Measurements from ENCODE around the gene S100A12.

Gene S100A12

DNA sequence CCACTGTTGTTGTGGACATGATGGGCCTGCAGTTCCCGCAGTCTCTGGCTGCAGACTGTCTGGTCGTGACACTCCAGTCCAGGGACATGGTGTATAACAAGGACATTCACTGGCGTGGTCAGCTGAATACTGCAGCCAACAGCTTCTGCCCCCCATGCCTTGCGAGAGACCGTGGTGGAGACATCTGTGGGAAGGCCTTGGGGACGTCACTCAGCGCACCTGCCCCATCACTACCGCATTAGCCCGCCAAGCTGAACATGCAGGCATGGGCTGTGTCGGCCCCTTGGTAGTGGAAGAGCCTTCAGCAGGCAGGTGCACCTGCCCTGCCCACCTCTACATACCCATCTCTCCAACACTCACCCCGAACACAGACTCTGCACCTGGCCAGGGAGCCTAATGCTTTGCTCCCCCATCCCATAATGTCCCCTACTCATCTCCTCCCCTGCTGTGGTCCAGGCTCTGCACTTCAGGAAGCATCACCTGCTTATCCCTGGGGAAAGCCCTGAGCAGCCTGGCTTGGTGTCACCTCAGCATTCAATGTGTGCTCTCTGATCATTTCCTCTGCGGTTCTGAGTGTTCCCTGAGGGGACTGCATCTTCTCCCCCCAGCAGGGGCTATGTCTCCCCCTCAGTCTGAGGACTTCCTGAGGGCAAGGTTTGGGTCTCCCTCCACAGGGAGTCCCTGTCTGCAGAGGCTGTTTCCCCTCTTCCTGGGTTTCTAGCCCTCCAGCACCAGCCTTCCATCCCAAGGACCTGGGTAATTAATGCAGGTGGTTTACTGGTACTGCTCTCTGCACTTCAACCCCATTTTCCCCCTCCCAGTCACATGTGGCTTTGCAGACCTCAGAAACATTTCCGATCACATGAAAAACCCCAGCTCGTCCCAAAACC, 30.0 kb downstream of the S100A12 start:
- DNase-seq (ENCODE audit: low spot score): no peak
- in situ Hi-C loops (cut with MboI; ENCODE audit: low pct_unique_long_range_greater_than_20kb, low sequenced_read_pairs, unreplicated experiment): no loop called here
- TF ChIP-seq CTCF (IDR thresholded peaks at IDR 0.05; ENCODE audit: extremely low read depth, insufficient read depth, missing control alignments): no peak

- no peak for TF ChIP-seq CTCF (IDR thresholded peaks at IDR 0.05; ENCODE audit: extremely low read depth, insufficient read depth, missing control alignments)
- DNase-seq (ENCODE audit: low spot score): no peak
- in situ Hi-C loops (cut with MboI; ENCODE audit: low pct_unique_long_range_greater_than_20kb, low sequenced_read_pairs, unreplicated experiment): no loop called here
These were observed 30.7 kb downstream of the S100A12 start for GRCh38 chr1:153344718-153345025.

GRCh38 chr1:153343811-153344717, 31.4 kb downstream of the S100A12 start:
- TF ChIP-seq CTCF (IDR thresholded peaks at IDR 0.05; ENCODE audit: extremely low read depth, insufficient read depth, missing control alignments): no peak
- in situ Hi-C loops (cut with MboI; ENCODE audit: low pct_unique_long_range_greater_than_20kb, low sequenced_read_pairs, unreplicated experiment): no loop called here
- no peak for DNase-seq (ENCODE audit: low spot score)

DNA sequence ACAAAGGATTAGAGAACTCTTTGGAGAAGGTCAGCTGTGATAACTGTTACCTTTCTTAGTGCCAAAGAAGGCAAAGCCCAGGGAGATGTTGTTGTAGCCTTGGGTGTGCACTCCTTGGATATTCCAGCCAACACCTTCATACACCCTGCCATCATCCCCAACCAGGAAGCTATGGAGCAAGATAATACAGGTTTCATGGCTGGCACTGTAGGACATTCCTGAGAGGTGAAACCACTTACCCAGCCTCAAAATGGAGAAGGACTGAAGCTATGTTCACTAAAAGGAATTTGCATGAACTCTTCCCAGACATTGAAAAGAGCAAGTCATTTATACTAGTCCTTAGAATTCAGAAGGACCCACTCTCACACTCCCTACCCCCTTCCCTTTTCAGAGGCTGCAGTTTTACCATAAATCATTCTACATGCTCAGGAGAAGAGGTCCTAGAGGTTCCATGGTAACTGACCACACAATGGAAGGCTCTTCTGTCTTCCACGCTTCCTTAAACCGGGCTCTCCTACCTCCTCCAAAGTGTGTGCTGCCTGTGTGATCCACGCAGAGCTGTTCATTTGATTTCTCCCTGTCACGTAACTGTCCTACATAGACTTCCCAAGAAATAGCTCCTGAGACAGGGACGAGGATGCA, 32.3 kb downstream of the S100A12 start:
- TF ChIP-seq CTCF (IDR thresholded peaks at IDR 0.05; ENCODE audit: extremely low read depth, insufficient read depth, missing control alignments): no peak
- in situ Hi-C loops (cut with MboI; ENCODE audit: low pct_unique_long_range_greater_than_20kb, low sequenced_read_pairs, unreplicated experiment): no loop called here
- no peak for DNase-seq (ENCODE audit: low spot score)

DNA sequence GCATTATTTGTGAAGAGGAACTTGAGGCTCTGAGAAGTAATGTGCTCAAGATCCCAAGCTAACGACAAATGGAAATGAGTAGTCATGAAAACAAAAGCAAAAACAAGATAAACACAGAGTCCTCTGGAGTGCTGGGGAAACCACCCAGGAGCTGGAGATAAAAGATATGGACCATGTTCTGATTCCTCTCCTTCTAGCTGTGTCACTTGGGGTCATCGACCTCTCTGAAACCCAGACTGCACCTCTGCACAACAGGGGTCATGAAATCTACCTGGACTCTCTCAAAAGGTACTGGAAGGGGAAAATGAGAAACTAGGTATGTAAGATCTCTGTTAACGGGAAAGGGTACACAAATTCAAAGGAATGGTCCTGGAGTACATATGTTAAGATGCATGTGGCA, 33.2 kb downstream of the S100A12 start:
- in situ Hi-C loops (cut with MboI; ENCODE audit: low pct_unique_long_range_greater_than_20kb, low sequenced_read_pairs, unreplicated experiment): no loop called here
- DNase-seq (ENCODE audit: low spot score): no peak
- no peak for TF ChIP-seq CTCF (IDR thresholded peaks at IDR 0.05; ENCODE audit: extremely low read depth, insufficient read depth, missing control alignments)

DNA sequence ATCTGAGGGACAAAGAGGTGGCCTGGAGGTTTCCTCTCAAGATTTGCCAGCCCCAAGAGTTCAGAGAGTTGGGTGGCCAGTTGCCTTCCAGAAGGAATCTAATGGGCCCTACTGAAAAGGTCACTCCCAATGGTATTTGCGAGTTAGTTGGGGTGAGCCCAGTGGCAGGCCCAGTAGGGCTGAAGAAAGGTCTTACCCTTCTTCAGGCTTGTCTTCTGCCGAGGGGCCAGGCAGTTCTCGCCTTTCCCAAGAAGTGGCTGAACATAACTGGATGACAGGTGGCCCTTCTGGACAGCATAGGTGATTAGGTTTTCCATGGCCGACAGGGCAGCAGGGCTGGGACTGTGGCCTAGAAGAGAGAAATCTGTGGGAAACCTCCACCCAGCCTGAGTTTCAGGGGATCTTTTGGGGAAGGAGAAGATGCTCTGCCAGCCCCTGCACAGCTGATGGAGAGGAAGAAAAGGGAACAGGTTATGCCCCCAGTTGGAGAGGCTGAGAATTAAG, 33.9 kb downstream of the S100A12 start:
- DNase-seq (ENCODE audit: low spot score): no peak
- TF ChIP-seq CTCF (IDR thresholded peaks at IDR 0.05; ENCODE audit: extremely low read depth, insufficient read depth, missing control alignments): no peak
- in situ Hi-C loops (cut with MboI; ENCODE audit: low pct_unique_long_range_greater_than_20kb, low sequenced_read_pairs, unreplicated experiment): no loop called here

Measured in GM13977 (cell line).